HG02571 (cell line): ENCODE data around the gene CCSER2.

ENCODE experiments used
- ATAC-seq: cut with Tn5 transposase; IDR thresholded peaks from one replicate; pipeline ENCODE4 v1.9.1; 2021; ENCODE audit warnings: mild to moderate bottlenecking, moderate library complexity; ENCODE audit not compliant: unreplicated experiment

Gene CCSER2

GRCh38 chr10:84540617-84541288 lies 212.4 kb downstream of the CCSER2 start:
- peak; percentile 82 for ATAC-seq

- no peak for ATAC-seq
These were observed 212.9 kb downstream of the CCSER2 start for GRCh38 chr10:84541289-84541637.

- no peak for ATAC-seq
These were observed 214.4 kb downstream of the CCSER2 start for GRCh38 chr10:84542522-84543490.

- no peak for ATAC-seq
These were observed 215.6 kb downstream of the CCSER2 start for GRCh38 chr10:84543948-84544347.

- no peak for ATAC-seq
These were observed 217.3 kb downstream of the CCSER2 start for GRCh38 chr10:84545651-84546050.

- no peak for ATAC-seq
These were observed 218.2 kb downstream of the CCSER2 start for GRCh38 chr10:84546609-84547008.

GRCh38 chr10:84547616-84548015 lies 219.2 kb downstream of the CCSER2 start:
- ATAC-seq, result no peak

- no peak for ATAC-seq
These were observed 220.5 kb downstream of the CCSER2 start for GRCh38 chr10:84548869-84549268.

- no peak for ATAC-seq
These were observed 221.2 kb downstream of the CCSER2 start for GRCh38 chr10:84549368-84550165.

GRCh38 chr10:84550756-84551436 lies 222.5 kb downstream of the CCSER2 start:
- no peak for ATAC-seq

GRCh38 chr10:84551437-84552120 lies 223.2 kb downstream of the CCSER2 start:
- no peak for ATAC-seq

GRCh38 chr10:84552478-84552877 lies 224.1 kb downstream of the CCSER2 start:
- ATAC-seq, result no peak

- no peak for ATAC-seq
These were observed 234.2 kb downstream of the CCSER2 start for GRCh38 chr10:84562592-84562991.

GRCh38 chr10:84563355-84563754 lies 235.0 kb downstream of the CCSER2 start:
- ATAC-seq, result peak; percentile 58

GRCh38 chr10:84563868-84564267 lies 235.5 kb downstream of the CCSER2 start:
- peak; percentile 29 for ATAC-seq

GRCh38 chr10:84565881-84566582 lies 237.6 kb downstream of the CCSER2 start:
- no peak for ATAC-seq

- ATAC-seq, result no peak
These were observed 238.7 kb downstream of the CCSER2 start for GRCh38 chr10:84567133-84567532.
